ENCODE results near the gene ALG12. TPM values are rescaled to one million over a fixed set of nuclear protein-coding genes. Genes with fewer than 3 reads are reported as not detected.
A peak's percentile ranks its signal among the peaks of the same experiment; 100 is the strongest.

ALG12 gene
- total RNA-seq, 1 donor from 2014 or later: 26.2 TPM

- Mint-ChIP-seq H3K36me3 (ENCODE audit: low read depth, unreplicated experiment) (peaks cover 18% of the 10 kb centered on the region), H3K4me3 (ENCODE audit: unreplicated experiment) (no peak overlapping the region), H3K27me3 (ENCODE audit: low read depth, unreplicated experiment) (no peaks in the 10 kb centered on the region), H3K9me3 (ENCODE audit: unreplicated experiment) (peaks cover 2% of the 10 kb centered on the region), H3K27ac (ENCODE audit: unreplicated experiment) (peak overlapping the region; percentile 58), H3K4me1 (ENCODE audit: low read depth, unreplicated experiment) (no peaks in the 10 kb centered on the region)
- peaks cover 3% of the 10 kb centered on the region for H3K36me3 ChIP-seq (ENCODE audit: insufficient read depth, low read length)
- no peak overlapping the region for H3K4me2 ChIP-seq (ENCODE audit: low read length)
- no peak overlapping the region for H3K9ac ChIP-seq (ENCODE audit: low read length)
- no peaks in the 10 kb centered on the region for H3K9me3 ChIP-seq (ENCODE audit: insufficient read depth, low read depth, low read length)
- no peak for FAIRE-seq
- no peaks in the 10 kb centered on the region for H3K4me1 ChIP-seq (ENCODE audit: insufficient read depth, low read length)
- H3K79me2 ChIP-seq (ENCODE audit: insufficient read depth, low read length): peaks cover 5% of the 10 kb centered on the region
- H2AFZ ChIP-seq (ENCODE audit: low read depth, low read length): no peak overlapping the region
- no peak for DNase-seq (ENCODE audit: low read depth)
- no peak overlapping the region for H3K27ac ChIP-seq (ENCODE audit: low read depth, low read length)
- H3K27me3 ChIP-seq (ENCODE audit: insufficient read depth, low read length): no peaks in the 10 kb centered on the region
- H3K4me3 ChIP-seq (ENCODE audit: insufficient read depth, low read depth, low read length): no peak overlapping the region
- TF ChIP-seq EZH2 (IDR thresholded peaks at IDR 0.05; ENCODE audit: insufficient read depth, low read length) (no peak), CTCF (IDR thresholded peaks at IDR 0.05; ENCODE audit: insufficient read depth, low read depth, low read length) (no peak)
- H4K20me1 ChIP-seq (ENCODE audit: insufficient read depth, low read length): peaks cover 24% of the 10 kb centered on the region
These were observed 6.2 kb downstream of the ALG12 start for GRCh38 chr22:49911881-49912625.

- no peaks in the 10 kb centered on the region for H3K79me2 ChIP-seq (ENCODE audit: insufficient read depth, low read length)
- no peak overlapping the region for H3K4me3 Mint-ChIP-seq (ENCODE audit: unreplicated experiment)
- H3K4me3 ChIP-seq (ENCODE audit: insufficient read depth, low read depth, low read length): no peak overlapping the region
- FAIRE-seq (no peak), DNase-seq (ENCODE audit: low read depth) (no peak)
- H3K9me3 ChIP-seq (ENCODE audit: insufficient read depth, low read depth, low read length): no peaks in the 10 kb centered on the region
- no peak overlapping the region for H2AFZ ChIP-seq (ENCODE audit: low read depth, low read length)
- H4K20me1 ChIP-seq (ENCODE audit: insufficient read depth, low read length): peaks cover 34% of the 10 kb centered on the region
- H3K36me3 Mint-ChIP-seq (ENCODE audit: low read depth, unreplicated experiment): peaks cover 19% of the 10 kb centered on the region
- peaks cover 3% of the 10 kb centered on the region for H3K36me3 ChIP-seq (ENCODE audit: insufficient read depth, low read length)
- no peak overlapping the region for H3K4me2 ChIP-seq (ENCODE audit: low read length)
- H3K9ac ChIP-seq (ENCODE audit: low read length): no peak overlapping the region
- H3K9me3 Mint-ChIP-seq (ENCODE audit: unreplicated experiment): peaks cover 2% of the 10 kb centered on the region
- no peaks in the 10 kb centered on the region for H3K27me3 Mint-ChIP-seq (ENCODE audit: low read depth, unreplicated experiment)
- H3K4me1 Mint-ChIP-seq (ENCODE audit: low read depth, unreplicated experiment): no peaks in the 10 kb centered on the region
- no peaks in the 10 kb centered on the region for H3K27me3 ChIP-seq (ENCODE audit: insufficient read depth, low read length)
- no peak overlapping the region for H3K27ac ChIP-seq (ENCODE audit: low read depth, low read length)
- H3K4me1 ChIP-seq (ENCODE audit: insufficient read depth, low read length): no peaks in the 10 kb centered on the region
- no peak for TF ChIP-seq CTCF (IDR thresholded peaks at IDR 0.05; ENCODE audit: insufficient read depth, low read depth, low read length)
- TF ChIP-seq EZH2 (IDR thresholded peaks at IDR 0.05; ENCODE audit: insufficient read depth, low read length): no peak
- H3K27ac Mint-ChIP-seq (ENCODE audit: unreplicated experiment): no peak overlapping the region
These were observed 7.7 kb downstream of the ALG12 start for GRCh38 chr22:49910229-49911155.
